K562 (cell line): ENCODE results near the gene TMEM163. TPM values are rescaled to one million over a fixed set of nuclear protein-coding genes. Genes with fewer than 3 reads are reported as not detected.

Experiments used
- ATAC-seq: fragments of 200-7000 bp; cut with Tn5 transposase; 3 replicates; pipeline ENCODE4 v1.9.1; 2020; ENCODE audit warnings: moderate library complexity
- BruUV-seq: library from RNA; stranded (reverse); fragments of 400-500 nt; replicated peaks from 2 replicates; lab custom pipeline; 2021; lab: Mats Ljungman, UMichigan
- CTCF ChIA-PET: fragments of 300-600 bp; formaldehyde crosslinking; extraction: SDS; loops from one replicate; lab custom pipeline; 2021; ENCODE audit warnings: low intra/inter-chr PET ratio; lab: Yijun Ruan, JAX
- POLR2A ChIA-PET: fragments of 300-600, 350-650 bp; sonication (Branson Sonifier 250); formaldehyde crosslinking; extraction: SDS; loops from one replicate; lab custom pipeline; 2021; ENCODE audit warnings: antibody characterized with exemption, inconsistent platforms; lab: Yijun Ruan, JAX
- DNase-seq, 4 experiments: peaks; one replicate each; pipeline versions ENCODE4 v3.0.0 to v3.0.0-alpha.2; 2011 to 2018; ENCODE audit warnings: low spot score in 3 of 4, mixed read lengths in 3 of 4; ENCODE audit errors: extremely low read depth in 1 of 4
- FAIRE-seq: peaks from 2 replicates; lab custom pipeline; 2011; peaks lifted over from hg19 to GRCh38; lab: Jason Lieb, UNC
- H2AFZ ChIP-seq: 2 replicates; pipeline ENCODE4 v1.6.0; 2011; ENCODE audit warnings: low read depth, low read length, control low read depth, inconsistent platforms
- H3K27ac ChIP-seq: fragments of 200-600 bp; 3 replicates; pipeline ENCODE4 v1.8.0; 2011; ENCODE audit warnings: low read depth, mild to moderate bottlenecking, control low read depth, inconsistent platforms, low read length, moderate library complexity, mixed read lengths; ENCODE audit errors: extremely low read depth
- H3K27me3 ChIP-seq, 2 experiments: fragments of 300-600 bp in 1 of 2; 2 replicates in 1 of 2; 3 replicates in 1 of 2; pipeline versions ENCODE4 v1.6.0 to v1.8.0; 2011; ENCODE audit warnings: inconsistent platforms in 2 of 2, low read length in 2 of 2, mild to moderate bottlenecking in 1 of 2, mixed read lengths in 1 of 2, moderate library complexity in 1 of 2; ENCODE audit not compliant: control insufficient read depth in 2 of 2, insufficient read depth in 2 of 2
- H3K36me3 ChIP-seq: fragments of 300-600 bp; 3 replicates; pipeline ENCODE4 v1.8.0; 2011; ENCODE audit warnings: mild to moderate bottlenecking, low read length, inconsistent platforms; ENCODE audit not compliant: control insufficient read depth, insufficient read depth
- H3K4me1 ChIP-seq, 2 experiments: fragments of 200-600 bp in 1 of 2; replicated peaks in 1 of 2; 2 replicates in 1 of 2; 3 replicates in 1 of 2; pipeline versions ENCODE4 v1.5.1 to v1.8.0; 2011; ENCODE audit warnings: inconsistent platforms in 2 of 2, low read length in 2 of 2, mild to moderate bottlenecking in 1 of 2, mixed read lengths in 1 of 2, moderate library complexity in 1 of 2; ENCODE audit not compliant: control insufficient read depth in 2 of 2, insufficient read depth in 2 of 2
- H3K4me2 ChIP-seq: 2 replicates; pipeline ENCODE4 v1.6.1; 2011; ENCODE audit warnings: low read length, control low read depth, inconsistent platforms, mixed read lengths; ENCODE audit not compliant: insufficient read depth
- H3K4me3 ChIP-seq: fragments of 200-600 bp; sonication (generic), shearing (Covaris generic); 2 replicates; pipeline ENCODE4 v1.5.1; 2016; ENCODE audit warnings: control low read depth, inconsistent platforms
- H3K79me2 ChIP-seq: fragments of 200-600 bp; 3 replicates; pipeline ENCODE4 v1.8.0; 2011; ENCODE audit warnings: low read length, inconsistent platforms; ENCODE audit not compliant: control insufficient read depth, insufficient read depth
- H3K9ac ChIP-seq, 2 experiments: 2 replicates each; pipeline versions ENCODE4 v1.6.0 to v1.6.1; 2011; ENCODE audit warnings: low read depth in 2 of 2, low read length in 2 of 2, control low read depth in 1 of 2, inconsistent platforms in 1 of 2, mild to moderate bottlenecking in 1 of 2, mixed read lengths in 1 of 2; ENCODE audit not compliant: insufficient read depth in 1 of 2
- H3K9me1 ChIP-seq: one replicate; pipeline ENCODE4 v1.6.0; 2011; ENCODE audit warnings: inconsistent platforms, mild to moderate bottlenecking, low read length, moderate library complexity; ENCODE audit not compliant: control insufficient read depth, insufficient read depth
- H3K9me3 ChIP-seq: replicated peaks from 2 replicates; pipeline ENCODE4 v1.5.1; 2011; ENCODE audit warnings: low read depth, low read length, inconsistent platforms; ENCODE audit not compliant: control insufficient read depth, insufficient read depth
- H4K20me1 ChIP-seq: replicated peaks from 2 replicates; pipeline ENCODE4 v1.6.1; 2011; ENCODE audit warnings: low read length, inconsistent platforms, mixed read lengths; ENCODE audit not compliant: control insufficient read depth, insufficient read depth
- DMBX1 ChIP-seq: fragments of 250-450 bp; sonication (Bioruptor Pico); IDR thresholded peaks from 2 replicates; pipeline ENCODE4 v1.8.0; 2022; ENCODE audit warnings: inconsistent platforms, mild to moderate bottlenecking, moderate library complexity, borderline replicate concordance
- ESRRA ChIP-seq: fragments of 450-650 bp; IDR thresholded peaks from 2 replicates; pipeline ENCODE4 v1.6.1; 2014; ENCODE audit warnings: low read depth, mild to moderate bottlenecking, moderate library complexity, borderline replicate concordance
- KDM2B ChIP-seq: fragments of 250-450 bp; sonication (Bioruptor Pico); IDR thresholded peaks from 2 replicates; pipeline ENCODE4 v1.8.0; 2021; ENCODE audit warnings: mild to moderate bottlenecking, moderate library complexity
- KLF6 ChIP-seq: fragments of 250-450 bp; sonication (Bioruptor Pico); IDR thresholded peaks from 2 replicates; pipeline ENCODE4 v1.4.0; 2020; ENCODE audit warnings: mild to moderate bottlenecking, moderate library complexity, borderline replicate concordance
- LCOR ChIP-seq: sonication (generic); formaldehyde crosslinking; IDR thresholded peaks from 2 replicates; pipeline ENCODE4 v1.8.0; 2022; ENCODE audit warnings: mild to moderate bottlenecking, missing genetic modification reagents
- MAX ChIP-seq: sonication (generic); formaldehyde crosslinking; IDR thresholded peaks from 2 replicates; pipeline ENCODE4 v1.9.0; 2022; ENCODE audit warnings: mild to moderate bottlenecking, missing genetic modification reagents
- TFAP4 ChIP-seq: sonication (generic); formaldehyde crosslinking; IDR thresholded peaks from 2 replicates; pipeline ENCODE4 v1.8.0; 2022; ENCODE audit warnings: missing genetic modification reagents, mild to moderate bottlenecking, moderate library complexity, borderline replicate concordance
- ZBTB17 ChIP-seq: fragments of 450-650 bp; formaldehyde crosslinking; IDR thresholded peaks from 2 replicates; pipeline ENCODE4 v1.4.0; 2020; ENCODE audit warnings: mild to moderate bottlenecking
- ZFP1 ChIP-seq: fragments of 450-650 bp; formaldehyde crosslinking; IDR thresholded peaks from 2 replicates; pipeline ENCODE4 v1.4.0; 2020; ENCODE audit warnings: mild to moderate bottlenecking, mixed read lengths
- ZNF311 ChIP-seq: fragments of 250-450 bp; sonication (Bioruptor Pico); IDR thresholded peaks from 2 replicates; pipeline ENCODE4 v1.4.0; 2020; ENCODE audit warnings: mild to moderate bottlenecking, moderate library complexity
- WGBS: fragments of 100-300 bp; shearing (Covaris generic); methylation state at CpG from one replicate; pipeline ENCODE4 v1.1.6; 2016; ENCODE audit warnings: low coverage, mixed read lengths; ENCODE audit not compliant: insufficient coverage; ENCODE audit errors: missing lambda C conversion rate; 5-methylcytosine and 5-hydroxymethylcytosine counted together
- in situ Hi-C: fragments of 300-500 bp; cut with MboI; formaldehyde crosslinking; loops from 4 replicates; pipeline ENCODE4 v1.15.0; 2018; ENCODE audit warnings: inconsistent platforms, mixed read lengths
- intact Hi-C: fragments of 100-400 bp; cut with micrococcal nuclease; formaldehyde crosslinking; loops from 2 replicates; pipeline ENCODE4 v1.14.2; 2022
- polyA plus RNA-seq, 8 experiments: library from polyadenylated mRNA; depleted of rRNA in 4 of 8; stranded (reverse) in 5 of 8; unstranded in 3 of 8; fragments of >200 nt; fragmentation: Nextera tagmentation in 2 of 8; fragmentation: Illumina TruSeq in 1 of 8; extraction: Ambion mirVana in 2 of 8; extraction: Trizol in 1 of 8; gene quantifications; 2 replicates each; pipeline versions ENCODE4 v1.2.1 to v1.2.3, GENCODE V29; 2011 to 2014; ENCODE audit warnings: inconsistent platforms in 1 of 8, missing spikeins in 1 of 8
- total RNA-seq, 7 experiments: library from RNA; depleted of rRNA in 6 of 7; stranded (reverse); fragments of >200 nt in 6 of 7; fragmentation: Illumina TruSeq in 2 of 7; extraction: Trizol in 2 of 7; gene quantifications; 2 replicates each; pipeline versions ENCODE4 v1.2.1 to v1.2.3, GENCODE V29; 2011 to 2021; ENCODE audit warnings: low replicate concordance in 1 of 7

TMEM163 gene
- total and polyA plus RNA-seq, 9 of the 15 experiments (the other 6 are each of a cell fraction or from before 2014, with no cell fraction given) = 0.04 to 0.68 (median 0.16) TPM; not detected in 3

DNA sequence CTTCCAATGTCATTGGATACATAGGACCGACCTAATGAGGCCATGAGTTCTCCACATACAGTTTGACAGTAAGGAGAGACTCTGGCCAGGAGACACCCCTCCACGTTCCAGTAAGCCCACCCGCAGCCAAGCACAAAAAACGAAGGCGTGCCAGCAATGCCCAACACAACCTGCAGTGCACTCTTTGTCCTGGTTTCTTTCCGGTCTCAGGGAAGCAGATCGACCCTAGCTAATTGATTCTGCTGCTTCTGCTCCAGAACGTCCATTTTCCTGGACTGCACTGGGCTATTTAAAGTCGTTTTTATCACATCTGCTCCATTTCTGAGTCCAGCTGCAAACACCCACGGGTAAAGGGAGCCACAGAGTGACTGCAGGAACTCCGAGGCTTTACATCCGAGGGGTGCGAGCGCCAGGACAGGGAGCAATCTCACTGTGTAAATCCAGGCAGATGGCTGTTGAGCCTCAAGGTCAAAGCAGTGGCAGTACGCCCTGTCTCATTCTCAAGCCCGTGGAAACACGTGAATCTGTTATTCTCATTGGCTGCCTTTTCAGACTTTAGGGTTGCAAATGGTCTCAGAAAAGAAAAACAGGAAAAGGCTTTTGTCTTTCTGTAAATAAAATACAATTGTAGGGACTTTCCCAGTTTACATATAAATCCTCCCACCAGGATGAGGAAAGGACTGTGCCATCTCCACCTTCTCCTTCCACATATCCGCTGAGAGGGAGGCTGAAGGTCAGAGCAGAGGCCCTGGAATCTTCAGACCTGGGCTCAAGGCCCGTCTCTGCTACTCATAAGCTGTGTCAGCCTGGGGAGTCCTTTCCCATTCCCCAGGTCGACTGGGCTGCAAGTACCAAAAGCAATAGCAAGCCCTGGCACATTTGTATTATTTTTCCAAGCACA lies 40.7 kb downstream of the TMEM163 start:
- Histone ChIP-seq H3K9me3 (no peaks in the 10 kb centered on the region), H3K4me2 (no peak overlapping the region; the same call in 1 of the 2 replicates), H3K9ac (no peak overlapping the region), H3K4me1 (peaks cover 0 to under 1% of the 10 kb centered on the region in 2 experiments; a peak in 2 of 5 replicates), H2AFZ (no peak overlapping the region; the same call in 1 of the 2 replicates), H3K9me1 (no peaks in the 10 kb centered on the region), H3K36me3 (no peaks in the 10 kb centered on the region), H3K79me2 (no peaks in the 10 kb centered on the region), H3K27ac (no peak overlapping the region), H4K20me1 (no peaks in the 10 kb centered on the region), H3K27me3 (peaks cover 0 to 18% of the 10 kb centered on the region in 2 experiments; a peak in 4 of 5 replicates), H3K4me3 (no peak overlapping the region)
- TF ChIP-seq ZNF311 (peak; percentile 29; the same call in 1 of the 2 replicates), DMBX1 (CRISPR knock-in tag) (peak; percentile 39; the same call in 1 of the 2 replicates), ESRRA (peak; percentile 18; the same call in 1 of the 2 replicates), LCOR (peak; percentile 36; the same call in 1 of the 2 replicates), KDM2B (CRISPR knock-in tag) (no peak), KLF6 (CRISPR knock-in tag) (peak; percentile 48; the same call in 1 of the 2 replicates), MAX (CRISPR knock-in tag) (peak; percentile 48; the same call in 1 of the 2 replicates), ZBTB17 (peak; percentile 36; the same call in 1 of the 2 replicates), ZFP1 (CRISPR knock-in tag) (no peak), TFAP4 (peak; percentile 16; the same call in 1 of the 2 replicates)
- in situ Hi-C loops (no loop called here), intact Hi-C loops (no loop called here)
- ATAC-seq (no peak; the same call in 2 of the 3 replicates), FAIRE-seq (no peak), DNase-seq (no peak)
- ChIA-PET POLR2A (interaction anchor here (1.0 kb wide), 1 partner anchor 9 kb away, joined by 5 read pairs; no protein-coding TSS in a partner anchor), CTCF (no interaction called here)
- no TSS peak for BruUV-seq
- 1% methylated on average over 20 of the region's 20 CpGs for WGBS
